ENCODE data around the gene PHF21A. TPM values are rescaled to one million over a fixed set of nuclear protein-coding genes. Genes with fewer than 3 reads are reported as not detected.

PHF21A gene
- total and polyA plus RNA-seq, 2 experiments from 2014 or later, result 24.6 to 30.4 TPM

DNA sequence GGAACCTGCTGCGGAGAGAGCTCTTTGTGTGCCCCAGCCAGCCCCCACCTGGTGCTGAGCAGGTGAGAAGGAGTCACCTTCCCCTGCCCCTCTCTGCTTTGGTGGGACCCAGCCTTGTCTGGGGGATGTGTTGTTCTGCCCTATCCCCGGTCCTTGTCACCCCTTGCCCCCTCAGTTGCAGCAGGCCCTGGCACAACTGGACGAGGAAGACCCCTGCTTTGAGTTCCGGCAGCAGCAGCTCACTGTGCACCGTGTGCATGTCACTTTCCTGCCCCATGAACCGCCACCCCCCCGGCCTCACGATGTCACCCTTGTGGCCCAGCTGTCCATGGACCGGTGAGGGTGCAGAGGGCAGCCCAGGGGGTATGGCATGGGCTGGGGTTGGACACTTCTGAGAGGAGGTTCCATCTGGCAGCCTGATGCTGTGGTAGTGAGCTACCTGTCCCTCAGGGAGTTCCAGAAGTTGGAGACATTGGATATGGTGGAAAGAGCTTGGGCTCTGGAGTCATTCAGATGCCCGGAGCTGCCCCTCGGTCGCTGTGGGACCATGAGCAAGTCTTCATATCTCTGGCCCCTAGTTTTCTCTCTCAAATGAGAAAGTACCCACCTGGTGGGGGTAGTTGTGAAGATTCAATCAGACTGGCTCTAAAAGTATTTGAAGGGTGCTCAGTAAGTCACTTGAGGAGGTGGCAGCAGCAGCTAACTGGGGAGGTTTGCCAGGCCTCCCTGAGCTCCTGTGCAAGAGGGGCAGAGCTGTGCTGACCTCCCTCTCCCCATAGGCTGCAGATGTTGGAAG, 194.5 kb downstream of the PHF21A start:
- 96% methylated on average over 12 of the region's 12 CpGs for WGBS (ENCODE audit: low lambda C conversion rate, missing lambda C conversion rate)
- H3K27me3 ChIP-seq, result peaks cover 8% of the 10 kb centered on the region
- H3K4me1 ChIP-seq (ENCODE audit: insufficient read depth), result peaks cover 5% of the 10 kb centered on the region
- no peaks in the 10 kb centered on the region for H3K9me3 ChIP-seq (ENCODE audit: low read depth)
- no peak overlapping the region for H3K27ac ChIP-seq
- H3K9me2 ChIP-seq (replicated peaks; ENCODE audit: insufficient read depth), result no peaks in the 10 kb centered on the region
- no peaks in the 10 kb centered on the region for H3K36me3 ChIP-seq (replicated peaks; ENCODE audit: insufficient read depth, low read depth)
- no peak overlapping the region for H3K4me3 ChIP-seq
- DNase-seq (ENCODE audit: low spot score), result peak; percentile 2
- no peak overlapping the region for H2AFZ ChIP-seq
- TF ChIP-seq, protein P1, sequence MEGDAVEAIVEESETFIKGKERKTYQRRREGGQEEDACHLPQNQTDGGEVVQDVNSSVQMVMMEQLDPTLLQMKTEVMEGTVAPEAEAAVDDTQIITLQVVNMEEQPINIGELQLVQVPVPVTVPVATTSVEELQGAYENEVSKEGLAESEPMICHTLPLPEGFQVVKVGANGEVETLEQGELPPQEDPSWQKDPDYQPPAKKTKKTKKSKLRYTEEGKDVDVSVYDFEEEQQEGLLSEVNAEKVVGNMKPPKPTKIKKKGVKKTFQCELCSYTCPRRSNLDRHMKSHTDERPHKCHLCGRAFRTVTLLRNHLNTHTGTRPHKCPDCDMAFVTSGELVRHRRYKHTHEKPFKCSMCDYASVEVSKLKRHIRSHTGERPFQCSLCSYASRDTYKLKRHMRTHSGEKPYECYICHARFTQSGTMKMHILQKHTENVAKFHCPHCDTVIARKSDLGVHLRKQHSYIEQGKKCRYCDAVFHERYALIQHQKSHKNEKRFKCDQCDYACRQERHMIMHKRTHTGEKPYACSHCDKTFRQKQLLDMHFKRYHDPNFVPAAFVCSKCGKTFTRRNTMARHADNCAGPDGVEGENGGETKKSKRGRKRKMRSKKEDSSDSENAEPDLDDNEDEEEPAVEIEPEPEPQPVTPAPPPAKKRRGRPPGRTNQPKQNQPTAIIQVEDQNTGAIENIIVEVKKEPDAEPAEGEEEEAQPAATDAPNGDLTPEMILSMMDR (IDR thresholded peaks at IDR 0.05; ENCODE audit: poor library complexity), result no peak
- no peak for TF ChIP-seq EZH2 (IDR thresholded peaks at IDR 0.05; ENCODE audit: borderline replicate concordance)
- TF ChIP-seq EZH2phosphoT487 (IDR thresholded peaks at IDR 0.05; ENCODE audit: low read depth, severe bottlenecking, unreplicated experiment), result no peak
- no peak overlapping the region for H3K4me2 ChIP-seq
- H4K20me1 ChIP-seq (ENCODE audit: insufficient read depth, poor library complexity, severe bottlenecking), result no peaks in the 10 kb centered on the region
- H3K79me2 ChIP-seq, result no peaks in the 10 kb centered on the region

DNA sequence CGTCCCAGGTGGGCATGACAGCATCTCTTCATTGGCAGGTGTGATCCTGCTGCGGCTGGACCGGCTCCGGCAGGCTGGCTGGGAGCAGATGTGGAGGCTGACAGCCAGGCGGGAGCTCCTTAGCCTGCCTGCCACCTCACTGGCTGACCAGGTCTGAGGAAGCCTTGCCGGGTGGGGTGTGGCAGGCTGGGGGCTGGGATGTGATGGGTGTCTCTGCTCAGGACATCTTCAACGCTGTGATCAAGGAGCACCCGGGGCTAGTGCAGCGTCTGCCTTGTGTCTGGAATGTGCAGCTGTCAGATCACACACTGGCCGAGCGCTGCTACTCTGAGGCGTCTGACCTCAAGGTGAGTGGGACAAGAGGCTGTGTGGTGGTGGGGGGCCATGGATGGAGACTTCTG, 195.3 kb downstream of the PHF21A start:
- Histone ChIP-seq H3K9me2 (replicated peaks; ENCODE audit: insufficient read depth) (no peaks in the 10 kb centered on the region), H3K4me3 (no peak overlapping the region), H3K27ac (no peak overlapping the region), H3K4me1 (ENCODE audit: insufficient read depth) (peaks cover 12% of the 10 kb centered on the region), H4K20me1 (ENCODE audit: insufficient read depth, poor library complexity, severe bottlenecking) (no peaks in the 10 kb centered on the region), H3K79me2 (no peaks in the 10 kb centered on the region), H3K4me2 (no peak overlapping the region), H3K27me3 (peaks cover 8% of the 10 kb centered on the region), H2AFZ (no peak overlapping the region), H3K36me3 (replicated peaks; ENCODE audit: insufficient read depth, low read depth) (no peaks in the 10 kb centered on the region), H3K9me3 (ENCODE audit: low read depth) (no peaks in the 10 kb centered on the region)
- WGBS (ENCODE audit: low lambda C conversion rate, missing lambda C conversion rate), result 69% methylated on average over 12 of the region's 12 CpGs
- no peak for DNase-seq (ENCODE audit: low spot score)
- TF ChIP-seq, protein P1 (IDR thresholded peaks at IDR 0.05; ENCODE audit: poor library complexity), result no peak
- no peak for TF ChIP-seq EZH2 (IDR thresholded peaks at IDR 0.05; ENCODE audit: borderline replicate concordance)
- no peak for TF ChIP-seq EZH2phosphoT487 (IDR thresholded peaks at IDR 0.05; ENCODE audit: low read depth, severe bottlenecking, unreplicated experiment)

DNA sequence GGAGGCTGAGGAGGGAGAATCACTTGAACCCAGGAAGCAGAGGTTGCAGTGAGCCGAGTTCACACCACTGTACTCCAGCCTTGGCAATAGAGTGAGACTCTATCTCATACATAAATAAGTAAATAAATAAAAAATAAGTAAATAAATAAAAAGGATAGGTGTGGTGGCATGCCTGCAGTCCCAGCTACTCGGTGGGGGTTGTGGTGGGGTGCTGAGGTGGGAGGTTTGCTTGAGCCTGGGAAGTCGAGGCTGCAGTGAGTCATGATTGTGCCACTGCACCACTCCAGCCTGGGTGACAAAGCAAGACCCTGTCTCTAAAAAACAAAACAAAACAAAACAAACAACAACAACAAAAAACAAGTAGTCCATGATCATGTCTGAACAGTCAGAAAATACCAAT, 195.7 kb downstream of the PHF21A start:
- no peak overlapping the region for H3K27ac ChIP-seq
- no peaks in the 10 kb centered on the region for H3K9me3 ChIP-seq (ENCODE audit: low read depth)
- H3K4me2 ChIP-seq, result no peak overlapping the region
- no peak for TF ChIP-seq EZH2phosphoT487 (IDR thresholded peaks at IDR 0.05; ENCODE audit: low read depth, severe bottlenecking, unreplicated experiment)
- TF ChIP-seq EZH2 (IDR thresholded peaks at IDR 0.05; ENCODE audit: borderline replicate concordance), result no peak
- TF ChIP-seq, protein P1 (IDR thresholded peaks at IDR 0.05; ENCODE audit: poor library complexity), result no peak
- H3K4me1 ChIP-seq (ENCODE audit: insufficient read depth), result peaks cover 12% of the 10 kb centered on the region
- DNase-seq (ENCODE audit: low spot score), result no peak
- 90% methylated on average over 3 of the region's 3 CpGs for WGBS (ENCODE audit: low lambda C conversion rate, missing lambda C conversion rate)
- no peak overlapping the region for H3K4me3 ChIP-seq
- H3K9me2 ChIP-seq (replicated peaks; ENCODE audit: insufficient read depth), result no peaks in the 10 kb centered on the region
- no peaks in the 10 kb centered on the region for H4K20me1 ChIP-seq (ENCODE audit: insufficient read depth, poor library complexity, severe bottlenecking)
- H3K79me2 ChIP-seq, result no peaks in the 10 kb centered on the region
- no peak overlapping the region for H2AFZ ChIP-seq
- no peaks in the 10 kb centered on the region for H3K36me3 ChIP-seq (replicated peaks; ENCODE audit: insufficient read depth, low read depth)
- H3K27me3 ChIP-seq, result peaks cover 8% of the 10 kb centered on the region
